ENCODE measurements around the gene PDCD6IP. TPM values are rescaled to one million over a fixed set of nuclear protein-coding genes. Genes with fewer than 3 reads are reported as not detected.

The PDCD6IP gene
- total RNA-seq, 2 donors from 2014 or later, result 120 to 134 TPM

GRCh38 chr3:33826206-33826605, 27.8 kb downstream of the PDCD6IP start:
- no peaks in the 10 kb centered on the region for H3K27me3 Mint-ChIP-seq (ENCODE audit: insufficient read depth)
- H3K27ac Mint-ChIP-seq, result no peak overlapping the region
- TF ChIP-seq CTCF (conservative IDR thresholded peaks at IDR 0.05), result no peak
- H3K4me1 Mint-ChIP-seq, result no peaks in the 10 kb centered on the region
- WGBS, 2 experiments (ENCODE audit: insufficient coverage in 1 of 2, insufficient read length in 1 of 2), result 100% methylated on average over 1 of the region's 1 CpG; no CpG with 5 or more reads in 1 of the 2 experiments
- no peak overlapping the region for H3K4me3 Mint-ChIP-seq
- H3K36me3 Mint-ChIP-seq (ENCODE audit: low read depth), result peaks cover 55% of the 10 kb centered on the region
- H3K4me3 ChIP-seq (ENCODE audit: low read length), result no peak overlapping the region
- H3K36me3 ChIP-seq (ENCODE audit: control insufficient read depth, insufficient read depth, low read length), result peaks cover 93% of the 10 kb centered on the region
- no peaks in the 10 kb centered on the region for H3K4me1 ChIP-seq (ENCODE audit: control insufficient read depth, insufficient read depth, low read length)
- H3K9me3 Mint-ChIP-seq, result no peaks in the 10 kb centered on the region
- DNase-seq, result no peak
- no peak overlapping the region for H3K9ac ChIP-seq (ENCODE audit: extremely low read depth, low read length, poor library complexity, severe bottlenecking)
- H3K9me3 ChIP-seq (ENCODE audit: control insufficient read depth, low read length), result no peaks in the 10 kb centered on the region
- H3K27ac ChIP-seq (ENCODE audit: low read depth, low read length), result no peak overlapping the region
- no peaks in the 10 kb centered on the region for H3K27me3 ChIP-seq (ENCODE audit: control insufficient read depth, insufficient read depth, low read length, poor library complexity, severe bottlenecking)

- H3K9ac ChIP-seq (ENCODE audit: extremely low read depth, low read length, poor library complexity, severe bottlenecking), result no peak overlapping the region
- H3K27me3 ChIP-seq (ENCODE audit: control insufficient read depth, insufficient read depth, low read length, poor library complexity, severe bottlenecking), result no peaks in the 10 kb centered on the region
- H3K4me3 ChIP-seq (ENCODE audit: low read length), result no peak overlapping the region
- H3K27ac Mint-ChIP-seq, result no peak overlapping the region
- no peak for DNase-seq
- WGBS, 2 experiments (ENCODE audit: insufficient coverage in 1 of 2, insufficient read length in 1 of 2), result 100% methylated on average over 1 of the region's 1 CpG; no CpG with 5 or more reads in 1 of the 2 experiments
- H3K4me1 Mint-ChIP-seq, result no peaks in the 10 kb centered on the region
- TF ChIP-seq CTCF (conservative IDR thresholded peaks at IDR 0.05), result no peak
- no peak overlapping the region for H3K27ac ChIP-seq (ENCODE audit: low read depth, low read length)
- H3K4me3 Mint-ChIP-seq, result no peak overlapping the region
- no peaks in the 10 kb centered on the region for H3K9me3 Mint-ChIP-seq
- no peaks in the 10 kb centered on the region for H3K4me1 ChIP-seq (ENCODE audit: control insufficient read depth, insufficient read depth, low read length)
- no peaks in the 10 kb centered on the region for H3K9me3 ChIP-seq (ENCODE audit: control insufficient read depth, low read length)
- peaks cover 92% of the 10 kb centered on the region for H3K36me3 ChIP-seq (ENCODE audit: control insufficient read depth, insufficient read depth, low read length)
- H3K27me3 Mint-ChIP-seq (ENCODE audit: insufficient read depth), result no peaks in the 10 kb centered on the region
- peaks cover 50% of the 10 kb centered on the region for H3K36me3 Mint-ChIP-seq (ENCODE audit: low read depth)
Observed at GRCh38 chr3:33826688-33827087, 28.3 kb downstream of the PDCD6IP start.

- Histone ChIP-seq H3K36me3 (ENCODE audit: control insufficient read depth, insufficient read depth, low read length) (peaks cover 78% of the 10 kb centered on the region), H3K9me3 (ENCODE audit: control insufficient read depth, low read length) (no peaks in the 10 kb centered on the region), H3K4me1 (ENCODE audit: control insufficient read depth, insufficient read depth, low read length) (no peaks in the 10 kb centered on the region), H3K4me3 (ENCODE audit: low read length) (no peak overlapping the region), H3K27me3 (ENCODE audit: control insufficient read depth, insufficient read depth, low read length, poor library complexity, severe bottlenecking) (no peaks in the 10 kb centered on the region), H3K27ac (ENCODE audit: low read depth, low read length) (no peak overlapping the region), H3K9ac (ENCODE audit: extremely low read depth, low read length, poor library complexity, severe bottlenecking) (no peak overlapping the region)
- Mint-ChIP-seq H3K4me3 (no peak overlapping the region), H3K4me1 (peaks cover 3% of the 10 kb centered on the region), H3K36me3 (ENCODE audit: low read depth) (peaks cover 33% of the 10 kb centered on the region), H3K27ac (no peak overlapping the region), H3K27me3 (ENCODE audit: insufficient read depth) (no peaks in the 10 kb centered on the region), H3K9me3 (no peaks in the 10 kb centered on the region)
- DNase-seq, result no peak
- whole genome bisulfite sequencing, 2 experiments (ENCODE audit: insufficient coverage in 1 of 2, insufficient read length in 1 of 2), result 57 to 83% methylated on average over 1 to 2 of the region's 2 CpGs
- no peak for TF ChIP-seq CTCF (conservative IDR thresholded peaks at IDR 0.05)
Observed at GRCh38 chr3:33829720-33830119, 31.3 kb downstream of the PDCD6IP start.
